Neural cell (in vitro differentiated cells): ENCODE data around the gene IGF2BP2. TPM values are rescaled to one million over a fixed set of nuclear protein-coding genes. Genes with fewer than 3 reads are reported as not detected.

Experiments
- H2AFZ ChIP-seq: fragments of 200-600, 300-800 bp; sonication (generic), shearing (Covaris generic); 2 replicates; pipeline ENCODE4 v1.6.0; 2014; ENCODE audit warnings: low read depth, mild to moderate bottlenecking, antibody characterized with exemption, low read length, moderate library complexity
- H3F3A ChIP-seq: fragments of 200-600 bp; shearing (Covaris generic); 2 replicates; pipeline ENCODE4 v1.6.1; 2016; ENCODE audit warnings: mild to moderate bottlenecking, moderate library complexity, mixed read lengths, antibody characterized with exemption, low read length; ENCODE audit not compliant: insufficient read depth, poor library complexity, severe bottlenecking
- H3K27ac ChIP-seq: fragments of 200-600, 300-800 bp; sonication (generic), shearing (Covaris generic); 2 replicates; pipeline ENCODE4 v1.5.1; 2014; ENCODE audit warnings: mild to moderate bottlenecking, low read length, moderate library complexity
- H3K27me3 ChIP-seq: fragments of 300-800, 200-600 bp; sonication (generic), shearing (Covaris generic); 2 replicates; pipeline ENCODE4 v1.6.0; 2014; ENCODE audit warnings: mild to moderate bottlenecking, low read depth, low read length, moderate library complexity; ENCODE audit not compliant: insufficient read depth
- H3K36me3 ChIP-seq: fragments of 300-800, 200-600 bp; sonication (generic), shearing (Covaris generic); 2 replicates; pipeline ENCODE4 v1.5.1; 2014; ENCODE audit warnings: mild to moderate bottlenecking, antibody characterized with exemption, low read length, moderate library complexity; ENCODE audit not compliant: insufficient read depth
- H3K4me2 ChIP-seq: fragments of 300-800, 200-600 bp; sonication (generic), shearing (Covaris generic); 2 replicates; pipeline ENCODE4 v1.6.0; 2014; ENCODE audit warnings: mild to moderate bottlenecking, low read length
- H3K4me3 ChIP-seq: fragments of 300-800, 200-600 bp; sonication (generic), shearing (Covaris generic); 2 replicates; pipeline ENCODE4 v1.5.1; 2014; ENCODE audit warnings: mild to moderate bottlenecking, low read length, moderate library complexity
- H3K79me2 ChIP-seq: fragments of 200-600 bp; shearing (Covaris generic); replicated peaks from 2 replicates; pipeline ENCODE4 v1.6.0; 2014; ENCODE audit warnings: mild to moderate bottlenecking, low read length, moderate library complexity; ENCODE audit not compliant: insufficient read depth
- H3K9ac ChIP-seq: fragments of 300-800, 200-600 bp; sonication (generic), shearing (Covaris generic); 2 replicates; pipeline ENCODE4 v1.6.1; 2016; ENCODE audit warnings: mild to moderate bottlenecking, low read length, mixed read lengths
- H3K9me2 ChIP-seq: fragments of 200-600 bp; shearing (Covaris generic); 2 replicates; pipeline ENCODE4 v1.6.1; 2016; ENCODE audit warnings: mild to moderate bottlenecking, low read length, mixed read lengths; ENCODE audit not compliant: insufficient read depth
- H3K9me3 ChIP-seq: fragments of 200-600, 300-800 bp; sonication (generic), shearing (Covaris generic); 2 replicates; pipeline ENCODE4 v1.6.1; 2016; ENCODE audit warnings: mild to moderate bottlenecking, mixed run types, low read length, moderate library complexity, mixed read lengths
- H4K20me1 ChIP-seq: fragments of 200-600 bp; shearing (Covaris generic); 2 replicates; pipeline ENCODE4 v1.6.1; 2016; ENCODE audit warnings: mild to moderate bottlenecking, mixed run types; ENCODE audit not compliant: insufficient read depth
- EP300 ChIP-seq: fragments of 450-650 bp; conservative IDR thresholded peaks from 2 replicates; pipeline ENCODE4 v1.6.1; 2014; ENCODE audit warnings: antibody characterized with exemption, mild to moderate bottlenecking, moderate library complexity; ENCODE audit not compliant: poor library complexity, severe bottlenecking
- EZH2 ChIP-seq: fragments of 200-600, 300-800 bp; shearing (Covaris generic), sonication (generic); IDR thresholded peaks from 2 replicates; pipeline ENCODE4 v1.6.1; 2014; ENCODE audit warnings: antibody characterized with exemption, low read length, borderline replicate concordance, mild to moderate bottlenecking; ENCODE audit not compliant: insufficient read depth, poor library complexity, severe bottlenecking
- MXI1 ChIP-seq: fragments of 450-650 bp; conservative IDR thresholded peaks from 2 replicates; pipeline ENCODE4 v1.6.1; 2014; ENCODE audit warnings: antibody characterized with exemption, mild to moderate bottlenecking; ENCODE audit not compliant: poor library complexity, severe bottlenecking
- POLR2AphosphoS5 ChIP-seq: IDR thresholded peaks from 2 replicates; pipeline ENCODE4 v1.6.1; 2012
- RAD21 ChIP-seq: fragments of 450-650 bp; conservative IDR thresholded peaks from 2 replicates; pipeline ENCODE4 v1.6.1; 2014; ENCODE audit warnings: antibody characterized with exemption, mild to moderate bottlenecking, moderate library complexity
- SMC3 ChIP-seq: fragments of 450-650 bp; conservative IDR thresholded peaks from 2 replicates; pipeline ENCODE4 v1.6.1; 2014; ENCODE audit warnings: antibody characterized with exemption, mild to moderate bottlenecking, moderate library complexity; ENCODE audit not compliant: poor library complexity
- TAF1 ChIP-seq: IDR thresholded peaks from 2 replicates; pipeline ENCODE4 v1.6.1; 2012; ENCODE audit warnings: low read depth
- polyA plus RNA-seq: library from polyadenylated mRNA; depleted of rRNA; stranded (reverse); fragments of >200 nt; gene quantifications from 2 replicates; pipeline ENCODE4 v1.2.3, GENCODE V29; 2014
- TF ChIP-seq, protein P1 (sequence below): IDR thresholded peaks from 2 replicates; pipeline ENCODE4 v1.6.1; 2012; ENCODE audit warnings: borderline replicate concordance
- TF ChIP-seq, protein P2 (sequence below): fragments of 450-650 bp; IDR thresholded peaks from 2 replicates; pipeline ENCODE4 v1.5.1; 2014; ENCODE audit warnings: antibody characterized with exemption, mild to moderate bottlenecking, moderate library complexity; ENCODE audit not compliant: poor library complexity, severe bottlenecking

Gene IGF2BP2
- polyA plus RNA-seq, 1 donor from 2014 or later = 46.6 TPM

DNA sequence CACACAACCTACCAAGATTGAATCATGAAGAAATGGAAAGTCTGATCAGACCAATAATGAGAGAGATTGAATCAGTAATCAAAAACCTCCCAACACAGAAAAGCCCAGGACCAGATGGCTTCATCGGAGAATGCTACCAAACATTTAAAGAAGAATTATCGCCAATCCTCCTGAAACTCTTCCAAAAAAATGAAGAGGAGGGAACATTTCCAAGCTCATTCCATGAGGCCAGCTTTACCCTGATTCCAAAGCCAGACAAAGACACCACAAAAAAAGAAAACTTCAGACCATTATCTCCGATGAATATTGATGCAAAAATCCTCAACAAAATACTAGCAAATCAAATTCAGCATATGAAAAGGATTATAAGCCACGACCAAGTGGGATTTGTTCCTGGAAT lies 144.6 kb downstream of the IGF2BP2 start:
- no peak overlapping the region for H2AFZ ChIP-seq
- no peaks in the 10 kb centered on the region for H3F3A ChIP-seq
- no peak overlapping the region for H3K4me3 ChIP-seq
- H3K4me2 ChIP-seq = no peak overlapping the region
- no peak overlapping the region for H3K27ac ChIP-seq
- TF ChIP-seq, protein P1, sequence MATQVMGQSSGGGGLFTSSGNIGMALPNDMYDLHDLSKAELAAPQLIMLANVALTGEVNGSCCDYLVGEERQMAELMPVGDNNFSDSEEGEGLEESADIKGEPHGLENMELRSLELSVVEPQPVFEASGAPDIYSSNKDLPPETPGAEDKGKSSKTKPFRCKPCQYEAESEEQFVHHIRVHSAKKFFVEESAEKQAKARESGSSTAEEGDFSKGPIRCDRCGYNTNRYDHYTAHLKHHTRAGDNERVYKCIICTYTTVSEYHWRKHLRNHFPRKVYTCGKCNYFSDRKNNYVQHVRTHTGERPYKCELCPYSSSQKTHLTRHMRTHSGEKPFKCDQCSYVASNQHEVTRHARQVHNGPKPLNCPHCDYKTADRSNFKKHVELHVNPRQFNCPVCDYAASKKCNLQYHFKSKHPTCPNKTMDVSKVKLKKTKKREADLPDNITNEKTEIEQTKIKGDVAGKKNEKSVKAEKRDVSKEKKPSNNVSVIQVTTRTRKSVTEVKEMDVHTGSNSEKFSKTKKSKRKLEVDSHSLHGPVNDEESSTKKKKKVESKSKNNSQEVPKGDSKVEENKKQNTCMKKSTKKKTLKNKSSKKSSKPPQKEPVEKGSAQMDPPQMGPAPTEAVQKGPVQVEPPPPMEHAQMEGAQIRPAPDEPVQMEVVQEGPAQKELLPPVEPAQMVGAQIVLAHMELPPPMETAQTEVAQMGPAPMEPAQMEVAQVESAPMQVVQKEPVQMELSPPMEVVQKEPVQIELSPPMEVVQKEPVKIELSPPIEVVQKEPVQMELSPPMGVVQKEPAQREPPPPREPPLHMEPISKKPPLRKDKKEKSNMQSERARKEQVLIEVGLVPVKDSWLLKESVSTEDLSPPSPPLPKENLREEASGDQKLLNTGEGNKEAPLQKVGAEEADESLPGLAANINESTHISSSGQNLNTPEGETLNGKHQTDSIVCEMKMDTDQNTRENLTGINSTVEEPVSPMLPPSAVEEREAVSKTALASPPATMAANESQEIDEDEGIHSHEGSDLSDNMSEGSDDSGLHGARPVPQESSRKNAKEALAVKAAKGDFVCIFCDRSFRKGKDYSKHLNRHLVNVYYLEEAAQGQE = no peak
- no peak for TF ChIP-seq MXI1
- TF ChIP-seq TAF1 = no peak
- no peak for TF ChIP-seq POLR2AphosphoS5
- TF ChIP-seq, protein P2, sequence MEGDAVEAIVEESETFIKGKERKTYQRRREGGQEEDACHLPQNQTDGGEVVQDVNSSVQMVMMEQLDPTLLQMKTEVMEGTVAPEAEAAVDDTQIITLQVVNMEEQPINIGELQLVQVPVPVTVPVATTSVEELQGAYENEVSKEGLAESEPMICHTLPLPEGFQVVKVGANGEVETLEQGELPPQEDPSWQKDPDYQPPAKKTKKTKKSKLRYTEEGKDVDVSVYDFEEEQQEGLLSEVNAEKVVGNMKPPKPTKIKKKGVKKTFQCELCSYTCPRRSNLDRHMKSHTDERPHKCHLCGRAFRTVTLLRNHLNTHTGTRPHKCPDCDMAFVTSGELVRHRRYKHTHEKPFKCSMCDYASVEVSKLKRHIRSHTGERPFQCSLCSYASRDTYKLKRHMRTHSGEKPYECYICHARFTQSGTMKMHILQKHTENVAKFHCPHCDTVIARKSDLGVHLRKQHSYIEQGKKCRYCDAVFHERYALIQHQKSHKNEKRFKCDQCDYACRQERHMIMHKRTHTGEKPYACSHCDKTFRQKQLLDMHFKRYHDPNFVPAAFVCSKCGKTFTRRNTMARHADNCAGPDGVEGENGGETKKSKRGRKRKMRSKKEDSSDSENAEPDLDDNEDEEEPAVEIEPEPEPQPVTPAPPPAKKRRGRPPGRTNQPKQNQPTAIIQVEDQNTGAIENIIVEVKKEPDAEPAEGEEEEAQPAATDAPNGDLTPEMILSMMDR = no peak
- TF ChIP-seq RAD21 = no peak
- TF ChIP-seq SMC3 = no peak
- TF ChIP-seq EZH2 = no peak
- TF ChIP-seq EP300 = no peak
- no peaks in the 10 kb centered on the region for H3K9me2 ChIP-seq
- peaks cover 11% of the 10 kb centered on the region for H3K36me3 ChIP-seq
- H3K27me3 ChIP-seq = no peaks in the 10 kb centered on the region
- H3K9me3 ChIP-seq = no peaks in the 10 kb centered on the region
- H3K9ac ChIP-seq = no peak overlapping the region
- peaks cover 6% of the 10 kb centered on the region for H3K79me2 ChIP-seq
- H4K20me1 ChIP-seq = no peaks in the 10 kb centered on the region

DNA sequence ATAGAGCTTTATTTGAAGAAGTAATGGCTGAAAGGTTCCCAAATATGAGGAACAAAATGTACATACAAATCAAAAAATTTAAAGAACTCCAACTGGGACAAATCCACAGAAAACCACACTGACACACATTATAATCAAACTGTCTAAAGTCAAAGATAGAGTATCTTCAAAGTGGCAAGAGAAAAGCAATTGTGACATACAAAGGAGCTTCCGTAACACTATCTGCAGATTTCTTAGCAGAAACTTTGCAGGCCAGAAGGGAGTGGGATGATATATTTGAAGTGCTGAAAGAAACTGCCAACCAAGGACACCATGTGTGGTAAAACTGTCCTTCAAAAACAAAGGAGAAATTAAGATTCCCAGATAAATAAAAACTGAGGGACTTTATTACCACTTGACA lies 146.8 kb downstream of the IGF2BP2 start:
- TF ChIP-seq EZH2 (no peak), RAD21 (no peak), POLR2AphosphoS5 (no peak), SMC3 (no peak), EP300 (no peak)
- TF ChIP-seq, protein P1 = no peak
- H3K9ac ChIP-seq = no peak overlapping the region
- no peak overlapping the region for H3K4me2 ChIP-seq
- H2AFZ ChIP-seq = no peak overlapping the region
- no peaks in the 10 kb centered on the region for H4K20me1 ChIP-seq
- H3K9me2 ChIP-seq = no peaks in the 10 kb centered on the region
- H3F3A ChIP-seq = no peaks in the 10 kb centered on the region
- peaks cover 6% of the 10 kb centered on the region for H3K79me2 ChIP-seq
- H3K9me3 ChIP-seq = no peaks in the 10 kb centered on the region
- H3K36me3 ChIP-seq = peaks cover 10% of the 10 kb centered on the region
- H3K27me3 ChIP-seq = no peaks in the 10 kb centered on the region
- H3K4me3 ChIP-seq = no peak overlapping the region
- H3K27ac ChIP-seq = no peak overlapping the region
